DOHH2 (cell line): ENCODE data around the gene MGP.

Source experiments
- H3F3A ChIP-seq: fragments of 200-600 bp; sonication (generic), shearing (Covaris generic); 2 replicates; pipeline ENCODE4 v1.6.0; 2016; ENCODE audit warnings: antibody characterized with exemption, mild to moderate bottlenecking; ENCODE audit not compliant: control insufficient read depth, insufficient read depth
- H3K27ac ChIP-seq: fragments of 200-600 bp; sonication (generic); 2 replicates; pipeline ENCODE4 v1.5.1; 2014; ENCODE audit warnings: low read depth, mild to moderate bottlenecking, low read length, moderate library complexity
- H3K27me3 ChIP-seq: fragments of 200-600 bp; sonication (generic); 2 replicates; pipeline ENCODE4 v1.6.1; 2014; ENCODE audit warnings: mild to moderate bottlenecking, low read length, mixed read lengths; ENCODE audit not compliant: control insufficient read depth
- H3K36me3 ChIP-seq: fragments of 200-600 bp; sonication (generic); 2 replicates; pipeline ENCODE4 v1.6.1; 2014; ENCODE audit warnings: mild to moderate bottlenecking, low read length, moderate library complexity, mixed read lengths; ENCODE audit not compliant: control insufficient read depth
- H3K4me1 ChIP-seq: fragments of 200-600 bp; sonication (generic); 2 replicates; pipeline ENCODE4 v1.6.1; 2014; ENCODE audit warnings: mild to moderate bottlenecking, low read length, mixed read lengths; ENCODE audit not compliant: control insufficient read depth
- H3K4me2 ChIP-seq: fragments of 200-600 bp; sonication (generic); 2 replicates; pipeline ENCODE4 v1.6.0; 2014; ENCODE audit warnings: mild to moderate bottlenecking, low read length, moderate library complexity
- H3K4me3 ChIP-seq: fragments of 200-600 bp; sonication (generic); 2 replicates; pipeline ENCODE4 v1.5.1; 2014; ENCODE audit warnings: mild to moderate bottlenecking, low read length, mixed read lengths
- H3K79me2 ChIP-seq: fragments of 200-600 bp; sonication (generic); 2 replicates; pipeline ENCODE4 v1.6.1; 2014; ENCODE audit warnings: mild to moderate bottlenecking, low read length, mixed read lengths; ENCODE audit not compliant: control insufficient read depth
- H3K9me2 ChIP-seq: fragments of 200-600 bp; sonication (generic); replicated peaks from 2 replicates; pipeline ENCODE4 v1.6.1; 2014; ENCODE audit warnings: mild to moderate bottlenecking, low read length, mixed read lengths; ENCODE audit not compliant: control insufficient read depth
- H3K9me3 ChIP-seq: fragments of 200-600 bp; sonication (generic); 2 replicates; pipeline ENCODE4 v1.6.1; 2014; ENCODE audit warnings: antibody characterized with exemption, low read length, mixed read lengths; ENCODE audit not compliant: control insufficient read depth, insufficient read depth
- H4K20me1 ChIP-seq: fragments of 200-600 bp; sonication (generic); 2 replicates; pipeline ENCODE4 v1.6.0; 2014; ENCODE audit warnings: low read depth, mild to moderate bottlenecking, antibody characterized with exemption, low read length, moderate library complexity; ENCODE audit not compliant: control insufficient read depth, insufficient read depth
- EZH2phosphoT487 ChIP-seq: fragments of 200-600 bp; sonication (generic); IDR thresholded peaks from 2 replicates; pipeline ENCODE4 v1.6.1; 2017; ENCODE audit warnings: borderline replicate concordance, mild to moderate bottlenecking, antibody characterized with exemption, low read length, moderate library complexity, mixed read lengths
- TF ChIP-seq, protein P1 (sequence below): fragments of 200-600 bp; sonication (generic); IDR thresholded peaks from one replicate; pipeline ENCODE4 v1.5.1; 2014; ENCODE audit warnings: antibody characterized with exemption, mild to moderate bottlenecking, low read depth, low read length; ENCODE audit not compliant: poor library complexity, severe bottlenecking

Gene MGP

GRCh38 chr12:14915736-14916135 is 30.1 kb upstream of the MGP start:
- no peaks in the 10 kb centered on the region for H3K79me2 ChIP-seq
- H3F3A ChIP-seq = no peaks in the 10 kb centered on the region
- H4K20me1 ChIP-seq = no peaks in the 10 kb centered on the region
- no peak overlapping the region for H3K27ac ChIP-seq
- peaks cover 11% of the 10 kb centered on the region for H3K4me1 ChIP-seq
- H3K4me2 ChIP-seq = no peak overlapping the region
- H3K9me2 ChIP-seq = no peaks in the 10 kb centered on the region
- no peaks in the 10 kb centered on the region for H3K9me3 ChIP-seq
- H3K4me3 ChIP-seq = no peak overlapping the region
- no peak for TF ChIP-seq EZH2phosphoT487
- TF ChIP-seq, protein P1, sequence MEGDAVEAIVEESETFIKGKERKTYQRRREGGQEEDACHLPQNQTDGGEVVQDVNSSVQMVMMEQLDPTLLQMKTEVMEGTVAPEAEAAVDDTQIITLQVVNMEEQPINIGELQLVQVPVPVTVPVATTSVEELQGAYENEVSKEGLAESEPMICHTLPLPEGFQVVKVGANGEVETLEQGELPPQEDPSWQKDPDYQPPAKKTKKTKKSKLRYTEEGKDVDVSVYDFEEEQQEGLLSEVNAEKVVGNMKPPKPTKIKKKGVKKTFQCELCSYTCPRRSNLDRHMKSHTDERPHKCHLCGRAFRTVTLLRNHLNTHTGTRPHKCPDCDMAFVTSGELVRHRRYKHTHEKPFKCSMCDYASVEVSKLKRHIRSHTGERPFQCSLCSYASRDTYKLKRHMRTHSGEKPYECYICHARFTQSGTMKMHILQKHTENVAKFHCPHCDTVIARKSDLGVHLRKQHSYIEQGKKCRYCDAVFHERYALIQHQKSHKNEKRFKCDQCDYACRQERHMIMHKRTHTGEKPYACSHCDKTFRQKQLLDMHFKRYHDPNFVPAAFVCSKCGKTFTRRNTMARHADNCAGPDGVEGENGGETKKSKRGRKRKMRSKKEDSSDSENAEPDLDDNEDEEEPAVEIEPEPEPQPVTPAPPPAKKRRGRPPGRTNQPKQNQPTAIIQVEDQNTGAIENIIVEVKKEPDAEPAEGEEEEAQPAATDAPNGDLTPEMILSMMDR = no peak
- no peaks in the 10 kb centered on the region for H3K27me3 ChIP-seq
- H3K36me3 ChIP-seq = no peaks in the 10 kb centered on the region

GRCh38 chr12:14913381-14913781 is 27.7 kb upstream of the MGP start:
- TF ChIP-seq EZH2phosphoT487 = no peak
- TF ChIP-seq, protein P1 = no peak
- Histone ChIP-seq H3K9me2 (no peaks in the 10 kb centered on the region), H3K36me3 (no peaks in the 10 kb centered on the region), H3K4me1 (peaks cover 11% of the 10 kb centered on the region), H3K27me3 (no peaks in the 10 kb centered on the region), H3F3A (no peaks in the 10 kb centered on the region), H3K79me2 (no peaks in the 10 kb centered on the region), H3K27ac (no peak overlapping the region), H3K9me3 (no peaks in the 10 kb centered on the region), H3K4me2 (no peak overlapping the region), H4K20me1 (no peaks in the 10 kb centered on the region), H3K4me3 (no peak overlapping the region)

DNA sequence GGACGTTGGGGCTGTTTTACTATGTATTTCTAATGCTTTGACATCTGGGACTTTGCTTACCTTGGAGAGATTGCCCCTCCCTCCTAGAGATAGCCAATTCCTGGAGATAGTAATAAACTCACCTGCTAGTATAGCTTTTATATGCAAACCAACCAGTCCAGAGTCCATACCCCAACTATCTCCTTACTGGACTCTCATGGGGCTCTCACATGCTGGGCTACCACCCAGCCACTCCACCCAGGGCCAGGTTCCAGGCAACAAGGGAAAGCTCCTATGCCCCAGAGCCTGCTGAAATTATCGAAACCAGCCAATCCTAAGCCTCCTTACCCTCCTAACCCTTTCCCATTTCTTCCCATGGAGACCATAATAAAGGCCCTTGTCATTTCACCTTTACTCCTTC is 25.5 kb upstream of the MGP start:
- no peaks in the 10 kb centered on the region for H4K20me1 ChIP-seq
- H3K36me3 ChIP-seq = no peaks in the 10 kb centered on the region
- no peaks in the 10 kb centered on the region for H3K9me2 ChIP-seq
- H3F3A ChIP-seq = no peaks in the 10 kb centered on the region
- no peaks in the 10 kb centered on the region for H3K27me3 ChIP-seq
- no peak overlapping the region for H3K27ac ChIP-seq
- peaks cover 11% of the 10 kb centered on the region for H3K4me1 ChIP-seq
- H3K4me2 ChIP-seq = no peak overlapping the region
- H3K4me3 ChIP-seq = no peak overlapping the region
- H3K79me2 ChIP-seq = no peaks in the 10 kb centered on the region
- no peaks in the 10 kb centered on the region for H3K9me3 ChIP-seq
- no peak for TF ChIP-seq EZH2phosphoT487
- TF ChIP-seq, protein P1 = no peak
